Measurements from ENCODE around the gene LMAN2.

DNA sequence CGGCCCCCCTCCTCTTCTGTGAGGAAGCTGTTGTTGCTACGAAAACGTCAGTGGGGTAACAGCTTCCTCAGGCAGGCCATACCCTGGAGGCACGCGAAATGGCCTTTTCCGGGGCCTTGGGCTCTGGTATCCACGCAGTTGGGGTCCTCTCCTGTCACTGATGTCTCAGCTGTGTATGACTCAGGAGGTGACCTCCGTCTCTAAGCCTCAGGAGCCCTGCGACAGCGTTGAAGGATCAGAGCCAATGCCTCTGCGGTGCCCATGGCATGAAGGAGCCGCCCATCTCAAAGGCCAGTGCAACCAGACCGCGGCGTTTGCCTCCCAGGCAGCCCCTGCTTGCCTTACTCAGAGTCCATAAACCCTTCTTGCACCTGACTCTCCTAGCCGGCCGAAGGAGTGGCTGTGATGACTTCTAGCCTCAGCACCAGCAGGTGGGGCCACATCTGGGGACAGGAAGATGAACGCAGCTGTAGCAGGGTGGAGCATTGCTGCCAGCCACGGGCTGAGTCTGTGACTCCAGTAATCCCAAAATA, 38.8 kb downstream of the LMAN2 start:
- TF ChIP-seq POLR2AphosphoS5 (IDR thresholded peaks at IDR 0.05; ENCODE audit: low read depth, low read length) (no peak), SPI1 (IDR thresholded peaks at IDR 0.05; ENCODE audit: low read depth, low read length) (no peak)
